ENCODE measurements around the gene PCNX2. TPM values are rescaled to one million over a fixed set of nuclear protein-coding genes. Genes with fewer than 3 reads are reported as not detected.

PCNX2 gene
- total and polyA plus RNA-seq, 5 donors: 0.66 to 5.0 (median 3.1) TPM

DNA sequence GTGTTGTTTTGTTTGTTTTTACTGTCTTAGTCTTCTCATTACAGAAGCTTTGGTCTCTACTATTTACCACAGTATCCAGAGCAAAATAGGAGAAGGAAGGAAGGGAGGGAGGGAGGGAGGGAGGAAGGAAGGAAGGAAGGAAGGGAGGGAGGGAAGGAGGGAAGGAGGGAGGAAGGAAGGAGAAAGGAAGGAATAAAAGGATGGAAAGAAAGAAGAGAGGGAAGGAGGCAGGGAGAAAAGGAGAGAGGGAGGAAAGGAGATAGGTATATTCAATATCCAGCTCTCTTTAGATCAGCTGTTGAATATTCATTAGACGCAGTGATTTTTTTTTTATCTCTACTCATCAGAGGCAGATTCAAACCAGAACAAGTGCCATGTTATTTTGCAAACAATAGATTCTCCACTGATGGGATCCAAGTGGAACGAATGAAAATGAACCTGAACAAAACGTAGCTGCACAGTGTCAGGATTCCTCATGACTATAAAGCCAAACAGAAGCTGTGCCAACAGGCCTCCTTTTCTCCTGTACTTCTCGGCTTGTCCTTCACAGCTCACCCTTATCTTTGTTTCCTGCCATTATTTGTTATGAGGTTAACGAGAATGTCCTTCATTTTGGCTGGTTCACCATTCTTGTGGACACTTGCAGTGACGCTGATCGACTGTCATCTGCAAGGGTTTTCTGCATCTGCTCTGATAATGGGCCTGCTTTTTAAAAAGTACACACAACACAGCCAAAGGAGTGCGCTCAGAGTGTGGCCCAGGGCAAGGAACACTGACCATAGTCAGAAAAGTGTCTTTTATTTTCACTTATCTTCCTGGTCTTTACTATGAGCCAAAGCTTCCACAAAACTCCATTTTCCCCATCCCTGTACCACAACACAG lies 352.9 kb downstream of the PCNX2 start:
- Histone ChIP-seq H3K27me3 (ENCODE audit: control insufficient read depth, insufficient read depth) (no peaks in the 10 kb centered on the region), H3K4me3 (ENCODE audit: low read length) (no peak overlapping the region), H3K9me3 (ENCODE audit: control insufficient read depth, low read length) (no peaks in the 10 kb centered on the region), H3K27ac (ENCODE audit: low read length) (no peak overlapping the region), H3K4me1 (ENCODE audit: control insufficient read depth, insufficient read depth, low read length) (no peaks in the 10 kb centered on the region)
- ATAC-seq: no peak
- intact Hi-C loops (cut with DNase I): loop anchor here in 2 of 4 donors (10.0 kb wide), 1 partner anchor 308 kb away; the partner anchor contains the start of gene SIPA1L2 (in 2 of the 2)
- DNase-seq: no peak
- 51% methylated on average over 8 of the region's 8 CpGs for whole genome bisulfite sequencing

DNA sequence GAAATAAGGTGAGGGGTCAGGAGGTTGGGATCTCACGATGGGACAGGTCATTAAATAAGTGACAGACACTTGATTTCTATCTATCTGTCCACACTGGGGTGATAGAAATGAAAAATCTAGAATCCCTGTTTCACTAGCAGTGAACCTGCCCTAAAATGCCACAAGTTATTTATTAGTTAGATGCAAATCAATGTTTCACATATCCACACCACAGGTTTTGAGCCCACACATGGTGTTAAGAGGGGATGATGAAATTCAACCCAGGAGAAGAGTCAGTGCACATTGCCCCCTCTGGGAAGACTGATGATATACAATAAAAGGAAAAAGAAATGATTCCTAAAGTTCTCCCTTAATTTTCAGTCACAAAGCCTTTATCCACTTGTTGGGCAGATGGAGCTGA lies 355.3 kb downstream of the PCNX2 start:
- Histone ChIP-seq H3K27me3 (ENCODE audit: control insufficient read depth, insufficient read depth) (no peaks in the 10 kb centered on the region), H3K27ac (ENCODE audit: low read length) (no peak overlapping the region), H3K9me3 (ENCODE audit: control insufficient read depth, low read length) (no peaks in the 10 kb centered on the region), H3K4me1 (ENCODE audit: control insufficient read depth, insufficient read depth, low read length) (no peaks in the 10 kb centered on the region), H3K4me3 (ENCODE audit: low read length) (no peak overlapping the region)
- WGBS: 66% methylated on average over 1 of the region's 1 CpG
- DNase-seq: no peak
- ATAC-seq: no peak
- intact Hi-C loops (cut with DNase I): loop anchor here in 2 of 4 donors (10.0 kb wide), 1 partner anchor 305 kb away; the partner anchor contains the start of gene SIPA1L2 (in 2 of the 2)

DNA sequence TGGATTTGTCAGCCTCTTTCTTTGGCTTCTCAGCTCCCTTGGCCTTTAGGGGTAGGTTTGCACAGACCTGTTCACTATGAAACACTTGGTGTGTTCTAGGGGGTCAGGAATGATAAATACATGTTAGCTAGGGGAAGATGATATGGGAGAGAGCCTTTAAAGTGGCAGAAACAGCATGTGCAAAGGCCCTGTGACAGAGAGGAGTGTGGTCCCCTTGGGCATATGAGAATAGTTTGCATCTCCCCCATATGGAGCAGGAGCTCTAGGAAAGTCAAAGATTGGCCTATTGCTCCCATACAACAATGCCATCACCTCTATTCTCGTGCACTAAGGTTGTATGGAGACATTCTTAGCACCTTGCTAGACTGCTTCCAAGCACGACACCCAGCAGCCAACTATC lies 355.8 kb downstream of the PCNX2 start:
- 96% methylated on average over 2 of the region's 2 CpGs for WGBS
- H3K9me3 ChIP-seq (ENCODE audit: control insufficient read depth, low read length): no peaks in the 10 kb centered on the region
- no peaks in the 10 kb centered on the region for H3K4me1 ChIP-seq (ENCODE audit: control insufficient read depth, insufficient read depth, low read length)
- H3K27ac ChIP-seq (ENCODE audit: low read length): no peak overlapping the region
- no peak overlapping the region for H3K4me3 ChIP-seq (ENCODE audit: low read length)
- ATAC-seq: no peak
- no peaks in the 10 kb centered on the region for H3K27me3 ChIP-seq (ENCODE audit: control insufficient read depth, insufficient read depth)
- no peak for DNase-seq
- intact Hi-C loops (cut with DNase I): loop anchor here in 2 of 4 donors (10.0 kb wide), 1 partner anchor 305 kb away; the partner anchor contains the start of gene SIPA1L2 (in 2 of the 2)

DNA sequence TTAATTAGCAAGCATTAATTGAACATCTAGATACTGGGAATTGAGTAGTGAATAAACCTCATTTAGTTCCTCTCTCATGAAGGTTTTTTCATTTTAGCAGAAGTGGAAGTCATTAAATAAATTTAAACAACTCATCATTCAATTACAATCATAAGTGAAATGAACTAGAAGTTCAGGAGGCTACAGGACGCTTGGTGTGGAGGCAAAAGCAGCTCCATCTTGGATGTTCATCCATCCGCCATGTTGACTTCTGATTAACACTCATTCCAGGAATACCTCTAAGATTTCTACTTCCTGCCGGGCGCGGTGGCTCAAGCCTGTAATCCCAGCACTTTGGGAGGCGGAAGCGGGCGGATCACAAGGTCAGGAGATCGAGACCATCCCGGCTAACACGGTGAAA lies 356.6 kb downstream of the PCNX2 start:
- H3K4me3 ChIP-seq (ENCODE audit: low read length): no peak overlapping the region
- H3K4me1 ChIP-seq (ENCODE audit: control insufficient read depth, insufficient read depth, low read length): no peaks in the 10 kb centered on the region
- no peak overlapping the region for H3K27ac ChIP-seq (ENCODE audit: low read length)
- ATAC-seq: no peak
- intact Hi-C loops (cut with DNase I): no loop called here
- WGBS: 95% methylated on average over 11 of the region's 11 CpGs
- DNase-seq: no peak
- H3K27me3 ChIP-seq (ENCODE audit: control insufficient read depth, insufficient read depth): no peaks in the 10 kb centered on the region
- H3K9me3 ChIP-seq (ENCODE audit: control insufficient read depth, low read length): no peaks in the 10 kb centered on the region

DNA sequence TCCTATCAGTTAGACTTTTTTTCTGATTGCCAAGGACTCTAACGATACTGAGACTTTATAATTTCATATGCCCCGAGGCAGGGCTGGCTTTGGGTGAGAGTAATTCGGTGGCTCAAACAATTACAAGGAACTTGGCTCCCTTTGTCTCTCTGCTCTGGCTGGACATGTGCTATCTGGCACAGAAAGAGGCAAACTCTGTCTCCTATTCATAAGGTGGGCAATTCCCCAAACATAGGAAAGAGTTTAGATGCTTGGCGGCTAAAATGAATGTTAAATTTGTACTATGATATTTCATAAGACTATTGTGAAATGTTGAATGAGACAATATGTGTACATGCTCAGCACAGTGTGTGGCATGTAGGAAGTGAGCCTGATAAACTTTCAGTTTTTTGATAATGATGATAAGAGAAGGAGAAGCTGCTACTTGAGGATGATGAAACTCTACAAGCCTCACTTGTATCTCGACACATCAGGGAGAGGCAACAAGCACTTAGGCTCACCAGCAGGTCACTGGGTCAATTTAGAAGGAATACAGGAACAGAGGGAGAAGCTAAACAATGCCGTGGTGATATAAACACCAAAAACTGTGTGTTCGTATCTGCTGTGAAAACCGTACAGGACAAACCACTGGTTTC lies 357.7 kb downstream of the PCNX2 start:
- Histone ChIP-seq H3K27me3 (ENCODE audit: control insufficient read depth, insufficient read depth) (no peaks in the 10 kb centered on the region), H3K9me3 (ENCODE audit: control insufficient read depth, low read length) (no peaks in the 10 kb centered on the region), H3K4me1 (ENCODE audit: control insufficient read depth, insufficient read depth, low read length) (no peaks in the 10 kb centered on the region), H3K4me3 (ENCODE audit: low read length) (no peak overlapping the region), H3K27ac (ENCODE audit: low read length) (no peak overlapping the region)
- DNase-seq (no peak), ATAC-seq (no peak)
- intact Hi-C loops (cut with DNase I): no loop called here
- WGBS: 50% methylated on average over 8 of the region's 8 CpGs

DNA sequence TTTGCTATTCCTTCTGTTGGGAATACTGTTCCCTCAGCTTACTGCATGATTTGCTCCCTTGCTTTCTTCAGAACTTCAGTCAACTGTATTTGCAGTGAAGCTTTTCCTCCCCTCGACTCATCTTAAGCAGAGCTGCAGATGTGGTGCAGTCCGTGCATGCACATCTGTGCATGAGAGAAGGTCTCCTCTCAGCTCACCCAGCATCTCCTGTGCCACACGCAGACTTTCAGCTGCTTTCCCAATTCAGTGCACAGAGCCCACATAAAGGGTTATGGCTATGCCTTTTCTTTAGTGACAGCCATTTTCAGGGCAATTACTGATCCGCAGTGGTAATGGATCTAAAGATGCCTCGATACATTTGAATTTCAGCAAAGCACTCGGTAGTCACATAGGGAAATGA lies 358.6 kb downstream of the PCNX2 start:
- Histone ChIP-seq H3K27ac (ENCODE audit: low read length) (no peak overlapping the region), H3K4me1 (ENCODE audit: control insufficient read depth, insufficient read depth, low read length) (no peaks in the 10 kb centered on the region), H3K27me3 (ENCODE audit: control insufficient read depth, insufficient read depth) (no peaks in the 10 kb centered on the region), H3K9me3 (ENCODE audit: control insufficient read depth, low read length) (no peaks in the 10 kb centered on the region), H3K4me3 (ENCODE audit: low read length) (no peak overlapping the region)
- DNase-seq: no peak
- no peak for ATAC-seq
- 93% methylated on average over 6 of the region's 6 CpGs for WGBS
- intact Hi-C loops (cut with DNase I): no loop called here

Other genes starting within 250 kb of the PCNX2 start
- gene MAP3K21, start 32.0 kb upstream of the PCNX2 start, total RNA-seq: under 1 TPM; 0.28 to 0.47 (median 0.40) TPM
- 0.25 TPM for gene MAP3K21, start 32.0 kb upstream of the PCNX2 start, polyA plus RNA-seq

Data from right cardiac atrium (tissue), 5 donors.